Tibial nerve (tissue), 4 donors: Measurements from ENCODE around the gene DUXA. TPM values are rescaled to one million over a fixed set of nuclear protein-coding genes. Genes with fewer than 3 reads are reported as not detected.
"Not testable (repeated sequence)": the region's sequence is repeated elsewhere in the genome, so short reads cannot be mapped to it uniquely, and the experiment has no call there.

Experiments used
- DNase-seq, 2 donors: peaks; one replicate each; pipeline ENCODE4 v3.0.0-alpha.2; 2019; ENCODE audit warnings: low spot score in 2 of 2
- H3K27ac ChIP-seq, 4 donors: fragments of 200-600 bp; sonication (generic) in 3 of 4; one replicate each; pipeline ENCODE4 v1.5.1; 2017 to 2019; ENCODE audit warnings: mild to moderate bottlenecking in 1 of 4
- H3K27me3 ChIP-seq, 2 donors: fragments of 200-600 bp; sonication (generic) in 1 of 2; one replicate each; pipeline versions ENCODE4 v1.5.1 to v1.6.0; 2017 to 2019
- H3K36me3 ChIP-seq, 3 donors: fragments of 200-600 bp; sonication (generic); one replicate each; pipeline ENCODE4 v1.5.1; 2018 to 2019
- H3K4me1 ChIP-seq, 4 donors: fragments of 200-600 bp; sonication (generic) in 3 of 4; one replicate each; pipeline ENCODE4 v1.5.1; 2017 to 2019
- H3K4me3 ChIP-seq, 4 donors: fragments of 200-600 bp; sonication (generic) in 3 of 4; one replicate each; pipeline ENCODE4 v1.5.1; 2017 to 2019; ENCODE audit warnings: mild to moderate bottlenecking in 1 of 4, moderate library complexity in 1 of 4
- H3K9me3 ChIP-seq, 4 donors: fragments of 200-600 bp; sonication (generic) in 3 of 4; one replicate each; pipeline ENCODE4 v1.5.1; 2017 to 2019
- EP300 ChIP-seq, 2 donors: sonication (generic); formaldehyde crosslinking; IDR thresholded peaks; one replicate each; pipeline ENCODE4 v1.6.1; 2017; ENCODE audit warnings: antibody characterized with exemption in 2 of 2, mild to moderate bottlenecking in 1 of 2
- POLR2A ChIP-seq, 2 donors: fragments of 450-650 bp; IDR thresholded peaks; one replicate each; pipeline ENCODE4 v1.6.1; 2017; ENCODE audit warnings: antibody characterized with exemption in 2 of 2, mild to moderate bottlenecking in 2 of 2, moderate library complexity in 2 of 2
- WGBS, 2 donors: methylation state at CpG; one replicate each; pipeline ENCODE4 v1.1.5; 2018; 5-methylcytosine and 5-hydroxymethylcytosine counted together
- total RNA-seq, 4 donors: library from RNA; depleted of rRNA; stranded (reverse); fragments of >200 nt; gene quantifications; one replicate each; pipeline ENCODE4 v1.1.0, GENCODE V29; 2016
- TF ChIP-seq, protein P1 (sequence below), 5 experiments: fragments of 200-600 bp in 3 of 5; fragments of 450-650 bp in 2 of 5; sonication (generic) in 3 of 5; IDR thresholded peaks; one replicate each; pipeline ENCODE4 v1.5.1; 2016 to 2019; ENCODE audit warnings: antibody characterized with exemption in 5 of 5, mild to moderate bottlenecking in 3 of 5, moderate library complexity in 2 of 5

The DUXA gene
- total RNA-seq, result 1 to 10 TPM in 1 of 4 donors, not detected in 3; 5.5 TPM

DNA sequence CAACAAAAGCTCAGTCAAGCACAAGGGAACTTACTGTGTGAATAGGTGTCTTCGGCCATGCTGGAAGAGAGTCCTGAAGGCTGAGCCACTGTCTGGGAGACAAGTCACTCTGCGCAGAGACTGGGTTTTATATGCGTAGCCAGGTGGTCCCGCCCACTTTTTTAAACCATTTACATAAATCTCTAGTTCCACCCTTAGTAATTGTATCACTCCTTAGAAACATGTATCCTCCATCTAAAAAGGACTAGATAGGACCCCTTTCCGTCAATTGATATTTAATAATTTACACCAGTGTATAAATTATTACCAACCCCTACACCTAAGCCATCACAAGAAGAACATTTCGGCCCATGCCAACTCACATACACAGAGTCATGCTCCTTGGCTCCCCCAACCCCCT, at the start of gene DUXA:
DUXA (minus strand) TSS at position 101 of the 400 bp plus-strand sequence; CDS start at position 59, 42 bp downstream.
- H3K4me1 ChIP-seq, result peaks cover 0 to 7% (median 0%) of the 10 kb centered on the region in 4 donors
- peaks cover 0 to 13% (median 0%) of the 10 kb centered on the region in 4 donors for H3K9me3 ChIP-seq
- H3K27me3 ChIP-seq, result no peaks in the 10 kb centered on the region
- no peak within 1 kb of the TSS for H3K27ac ChIP-seq
- no peak for DNase-seq
- no peak within 1 kb of the TSS for H3K4me3 ChIP-seq
- TF ChIP-seq EP300 (IDR thresholded peaks at IDR 0.05) (no peak), POLR2A (IDR thresholded peaks at IDR 0.05) (no peak)
- TF ChIP-seq, protein P1, sequence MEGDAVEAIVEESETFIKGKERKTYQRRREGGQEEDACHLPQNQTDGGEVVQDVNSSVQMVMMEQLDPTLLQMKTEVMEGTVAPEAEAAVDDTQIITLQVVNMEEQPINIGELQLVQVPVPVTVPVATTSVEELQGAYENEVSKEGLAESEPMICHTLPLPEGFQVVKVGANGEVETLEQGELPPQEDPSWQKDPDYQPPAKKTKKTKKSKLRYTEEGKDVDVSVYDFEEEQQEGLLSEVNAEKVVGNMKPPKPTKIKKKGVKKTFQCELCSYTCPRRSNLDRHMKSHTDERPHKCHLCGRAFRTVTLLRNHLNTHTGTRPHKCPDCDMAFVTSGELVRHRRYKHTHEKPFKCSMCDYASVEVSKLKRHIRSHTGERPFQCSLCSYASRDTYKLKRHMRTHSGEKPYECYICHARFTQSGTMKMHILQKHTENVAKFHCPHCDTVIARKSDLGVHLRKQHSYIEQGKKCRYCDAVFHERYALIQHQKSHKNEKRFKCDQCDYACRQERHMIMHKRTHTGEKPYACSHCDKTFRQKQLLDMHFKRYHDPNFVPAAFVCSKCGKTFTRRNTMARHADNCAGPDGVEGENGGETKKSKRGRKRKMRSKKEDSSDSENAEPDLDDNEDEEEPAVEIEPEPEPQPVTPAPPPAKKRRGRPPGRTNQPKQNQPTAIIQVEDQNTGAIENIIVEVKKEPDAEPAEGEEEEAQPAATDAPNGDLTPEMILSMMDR (IDR thresholded peaks at IDR 0.05), result no peak
- WGBS, 2 donors, result 80 to 84% methylated on average over 6 of the region's 6 CpGs
- H3K36me3 ChIP-seq, result no peaks in the 10 kb centered on the region

DNA sequence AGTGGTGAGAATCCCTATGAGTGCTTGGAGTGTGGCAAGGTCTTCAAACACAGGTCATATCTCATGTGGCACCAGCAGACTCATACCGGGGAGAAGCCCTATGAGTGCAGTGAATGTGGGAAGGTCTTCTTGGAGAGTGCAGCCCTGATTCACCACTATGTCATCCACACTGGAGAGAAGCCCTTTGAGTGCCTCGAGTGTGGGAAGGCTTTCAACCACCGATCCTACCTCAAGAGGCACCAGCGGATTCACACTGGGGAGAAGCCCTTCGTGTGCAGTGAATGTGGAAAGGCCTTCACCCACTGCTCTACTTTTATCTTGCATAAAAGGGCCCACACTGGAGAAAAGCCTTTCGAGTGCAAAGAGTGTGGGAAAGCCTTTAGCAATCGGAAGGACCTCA, 44.8 kb upstream of the DUXA start:
- no peaks in the 10 kb centered on the region for H3K27me3 ChIP-seq
- peaks cover 0 to 98% (median 36%) of the 10 kb centered on the region in 4 donors for H3K9me3 ChIP-seq
- no peaks in the 10 kb centered on the region for H3K4me1 ChIP-seq
- peaks cover 23 to 100% (median 40%) of the 10 kb centered on the region in 3 donors for H3K36me3 ChIP-seq
- no peak for DNase-seq
- no peak overlapping the region for H3K27ac ChIP-seq
- H3K4me3 ChIP-seq, result no peak overlapping the region
- WGBS, 2 donors, result 94 to 98% methylated on average over 7 of the region's 7 CpGs
- TF ChIP-seq POLR2A (IDR thresholded peaks at IDR 0.05) (no peak), EP300 (IDR thresholded peaks at IDR 0.05) (no peak)
- TF ChIP-seq, protein P1 (IDR thresholded peaks at IDR 0.05), result no peak

DNA sequence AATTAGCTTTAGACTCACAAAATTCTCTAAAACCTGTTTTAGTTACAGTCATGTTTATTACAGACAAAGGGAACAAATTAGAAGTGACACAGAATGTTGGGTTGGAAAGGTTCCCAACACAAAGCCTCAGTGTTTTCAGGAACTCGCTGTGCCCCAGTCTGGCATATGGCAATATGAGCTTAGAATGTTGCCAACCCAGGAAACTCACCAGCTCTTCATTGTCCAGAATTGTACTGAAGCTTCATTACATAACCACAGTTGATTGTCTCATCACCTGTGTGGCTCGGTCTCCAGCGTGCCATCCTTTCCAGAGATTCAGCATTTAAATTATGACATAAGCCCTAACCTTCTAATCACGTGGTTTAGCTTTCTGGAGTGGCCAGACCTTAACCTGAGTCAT, 43.1 kb upstream of the DUXA start:
- Histone ChIP-seq H3K4me3 (no peak overlapping the region), H3K27ac (no peak overlapping the region), H3K9me3 (peaks cover 0 to 92% (median 34%) of the 10 kb centered on the region in 4 donors), H3K36me3 (peaks cover 23 to 97% (median 48%) of the 10 kb centered on the region in 3 donors), H3K4me1 (peaks cover 0 to 3% (median 0%) of the 10 kb centered on the region in 4 donors), H3K27me3 (no peaks in the 10 kb centered on the region)
- WGBS, 2 donors, result 86 to 98% methylated on average over 4 of the region's 4 CpGs
- TF ChIP-seq, protein P1 (IDR thresholded peaks at IDR 0.05), result no peak
- TF ChIP-seq POLR2A (IDR thresholded peaks at IDR 0.05) (no peak), EP300 (IDR thresholded peaks at IDR 0.05) (no peak)
- no peak for DNase-seq

DNA sequence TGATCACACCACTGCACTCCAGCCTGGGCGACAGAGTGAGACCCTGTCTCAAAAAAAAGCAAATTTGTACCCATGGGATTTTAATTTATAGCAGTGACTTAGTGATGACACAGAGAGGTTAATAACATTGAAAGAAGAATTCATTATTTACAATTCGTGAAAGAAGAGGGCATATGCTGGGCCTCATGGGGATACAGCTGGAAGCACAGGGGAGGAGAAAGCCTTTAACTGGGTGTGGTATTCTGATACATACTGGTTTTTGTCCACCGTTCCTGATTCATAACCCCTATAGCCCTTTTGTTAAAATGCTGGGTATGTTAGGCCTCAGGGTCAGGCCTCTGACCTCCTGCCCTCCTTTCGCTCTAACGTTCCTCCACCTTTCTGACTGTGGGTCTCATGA, 34.9 kb upstream of the DUXA start:
- Histone ChIP-seq H3K4me1 (peaks cover 0 to 23% (median 0%) of the 10 kb centered on the region in 4 donors), H3K27ac (no peak overlapping the region), H3K9me3 (peaks cover 0 to 83% (median 8%) of the 10 kb centered on the region in 4 donors), H3K4me3 (no peak overlapping the region), H3K27me3 (no peaks in the 10 kb centered on the region), H3K36me3 (peaks cover 0 to 97% (median 24%) of the 10 kb centered on the region in 3 donors)
- no peak for TF ChIP-seq POLR2A (IDR thresholded peaks at IDR 0.05)
- TF ChIP-seq, protein P1 (IDR thresholded peaks at IDR 0.05), result no peak
- no peak for TF ChIP-seq EP300 (IDR thresholded peaks at IDR 0.05)
- WGBS, 2 donors, result 64 to 66% methylated on average over 5 of the region's 5 CpGs
- no peak for DNase-seq

DNA sequence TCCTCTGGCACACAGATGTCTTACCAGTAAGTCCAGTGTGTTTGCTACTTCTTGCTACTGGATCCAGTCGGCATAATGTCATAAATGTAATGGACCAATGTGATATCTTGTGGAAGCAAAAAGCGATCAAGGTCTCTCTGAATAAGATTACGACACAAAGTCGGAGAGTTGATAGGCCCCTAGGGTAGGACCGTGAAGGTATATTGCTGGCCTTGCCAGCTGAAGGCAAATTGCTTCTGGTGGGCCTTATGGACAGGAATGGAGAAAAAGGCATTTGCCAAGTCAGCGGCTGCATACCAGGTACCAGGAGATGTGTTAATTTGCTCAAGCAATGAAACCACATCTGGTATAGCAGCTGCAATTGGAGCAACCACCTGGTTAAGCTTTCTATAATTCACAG, 30.6 kb upstream of the DUXA start:
- not testable (repeated sequence) for H3K27me3 ChIP-seq, H3K4me3 ChIP-seq, DNase-seq, H3K27ac ChIP-seq
- Histone ChIP-seq H3K36me3 (peaks cover 0 to 100% (median 36%) of the 10 kb centered on the region in 3 donors), H3K9me3 (peaks cover 0 to 63% (median 5%) of the 10 kb centered on the region in 4 donors), H3K4me1 (peaks cover 0 to 25% (median 5%) of the 10 kb centered on the region in 4 donors)
- WGBS, 2 donors, result 97 to 98% methylated on average over 6 of the region's 6 CpGs
